HL-60 (cell line): ENCODE measurements around the gene MRAP2.

Source experiments
- DNase-seq, 2 experiments: peaks; one replicate each; pipeline ENCODE4 v3.0.0-alpha.2; 2010 to 2020; ENCODE audit warnings: low read depth in 1 of 2, low spot score in 1 of 2
- H3K27ac ChIP-seq: fragments of 250-450 bp; sonication (Bioruptor Pico); replicated peaks from 2 replicates; pipeline ENCODE4 v1.5.1; 2020; ENCODE audit warnings: mild to moderate bottlenecking, moderate library complexity
- H3K27me3 ChIP-seq: fragments of 250-450 bp; sonication (Bioruptor Pico); 2 replicates; pipeline ENCODE4 v1.5.1; 2021; ENCODE audit warnings: mild to moderate bottlenecking, moderate library complexity; ENCODE audit not compliant: insufficient read depth, poor library complexity, severe bottlenecking
- H3K4me3 ChIP-seq: replicated peaks from 2 replicates; pipeline ENCODE4 v1.5.1; 2011; ENCODE audit warnings: mild to moderate bottlenecking, control low read depth, low read length; ENCODE audit not compliant: insufficient read depth
- CTCF ChIP-seq: IDR thresholded peaks from one replicate; pipeline ENCODE4 v1.5.1; 2011; ENCODE audit warnings: low read length, control low read depth, inconsistent platforms; ENCODE audit not compliant: insufficient read depth
- GABPA ChIP-seq: IDR thresholded peaks from 2 replicates; pipeline ENCODE4 v1.6.1; 2012; ENCODE audit warnings: low read depth
- POLR2AphosphoS5 ChIP-seq: IDR thresholded peaks from 2 replicates; pipeline ENCODE4 v1.6.1; 2012; ENCODE audit warnings: low read depth
- REST ChIP-seq: IDR thresholded peaks from 2 replicates; pipeline ENCODE4 v1.6.1; 2012; ENCODE audit warnings: low read depth; ENCODE audit not compliant: insufficient replicate concordance
- SPI1 ChIP-seq: IDR thresholded peaks from 2 replicates; pipeline ENCODE4 v1.6.1; 2012; ENCODE audit warnings: low read depth, mild to moderate bottlenecking, borderline replicate concordance

MRAP2 gene

GRCh38 chr6:84052883-84053241, 19.3 kb downstream of the MRAP2 start:
- no peak overlapping the region for H3K4me3 ChIP-seq
- no peak for TF ChIP-seq REST
- TF ChIP-seq CTCF, result no peak
- TF ChIP-seq GABPA, result no peak
- TF ChIP-seq SPI1, result no peak
- TF ChIP-seq POLR2AphosphoS5, result no peak
- H3K27ac ChIP-seq, result no peak overlapping the region
- no peak for DNase-seq
- H3K27me3 ChIP-seq, result no peaks in the 10 kb centered on the region

- Histone ChIP-seq H3K27ac (no peak overlapping the region), H3K4me3 (no peak overlapping the region), H3K27me3 (no peaks in the 10 kb centered on the region)
- TF ChIP-seq CTCF, result no peak
- no peak for TF ChIP-seq REST
- TF ChIP-seq POLR2AphosphoS5, result no peak
- no peak for TF ChIP-seq GABPA
- TF ChIP-seq SPI1, result no peak
- no peak for DNase-seq
Measured at GRCh38 chr6:84055647-84056046, 22.1 kb downstream of the MRAP2 start.

GRCh38 chr6:84057908-84058307, 24.3 kb downstream of the MRAP2 start:
- Histone ChIP-seq H3K4me3 (no peak overlapping the region), H3K27ac (no peak overlapping the region), H3K27me3 (no peaks in the 10 kb centered on the region)
- DNase-seq, result no peak
- no peak for TF ChIP-seq CTCF
- TF ChIP-seq REST, result no peak
- TF ChIP-seq GABPA, result no peak
- no peak for TF ChIP-seq SPI1
- TF ChIP-seq POLR2AphosphoS5, result no peak
